GM18868 (cell line): ENCODE data around the gene ALPP.
"Not testable (repeated sequence)": the region's sequence is repeated elsewhere in the genome, so short reads cannot be mapped to it uniquely, and the experiment has no call there.

Experiments used
- ATAC-seq: cut with Tn5 transposase; IDR thresholded peaks from one replicate; pipeline ENCODE4 v1.9.1; 2021; ENCODE audit warnings: mild to moderate bottlenecking, moderate library complexity; ENCODE audit not compliant: unreplicated experiment

ALPP gene

DNA sequence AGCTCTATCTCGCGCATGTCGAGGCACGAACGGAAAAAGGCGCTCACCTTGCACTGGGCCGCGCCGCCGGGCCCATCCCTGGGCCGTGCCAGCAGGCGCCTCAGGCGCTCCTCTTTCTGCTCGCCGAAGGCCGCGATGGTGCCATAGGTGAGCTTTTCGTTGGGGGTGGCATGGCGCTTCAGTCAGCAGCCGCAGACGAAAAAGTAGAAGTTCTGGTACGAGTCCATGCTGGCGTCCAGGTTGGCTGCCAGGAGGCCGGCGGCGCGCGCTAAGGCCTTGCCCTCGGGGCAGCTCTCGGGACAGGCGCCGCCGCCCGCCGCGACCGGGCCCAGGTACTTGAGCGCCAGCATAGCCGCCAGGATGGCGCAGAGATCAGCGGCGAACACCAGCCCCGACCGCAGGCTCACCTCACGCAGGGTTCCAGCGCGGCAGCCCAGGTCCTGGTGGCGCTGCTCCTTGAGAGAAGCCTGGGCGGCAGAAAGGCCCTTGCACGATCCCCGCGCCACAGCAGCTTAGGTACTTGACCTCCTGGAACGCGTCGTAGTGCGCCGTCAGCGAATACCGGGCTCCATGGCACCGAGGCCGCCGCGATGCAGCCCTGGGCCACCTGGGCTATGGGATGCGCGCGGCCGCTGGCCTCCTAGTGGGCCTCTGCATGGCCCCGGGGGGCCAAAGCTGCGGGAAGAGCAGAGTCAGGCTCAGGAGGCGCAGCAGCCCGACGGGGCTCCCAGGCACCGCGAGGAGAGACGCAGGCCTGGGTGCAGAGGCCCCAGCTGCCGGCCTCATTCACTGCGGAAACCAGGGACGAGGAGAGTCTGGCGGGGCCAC is 40.9 kb downstream of the ALPP start:
- ATAC-seq = no peak

DNA sequence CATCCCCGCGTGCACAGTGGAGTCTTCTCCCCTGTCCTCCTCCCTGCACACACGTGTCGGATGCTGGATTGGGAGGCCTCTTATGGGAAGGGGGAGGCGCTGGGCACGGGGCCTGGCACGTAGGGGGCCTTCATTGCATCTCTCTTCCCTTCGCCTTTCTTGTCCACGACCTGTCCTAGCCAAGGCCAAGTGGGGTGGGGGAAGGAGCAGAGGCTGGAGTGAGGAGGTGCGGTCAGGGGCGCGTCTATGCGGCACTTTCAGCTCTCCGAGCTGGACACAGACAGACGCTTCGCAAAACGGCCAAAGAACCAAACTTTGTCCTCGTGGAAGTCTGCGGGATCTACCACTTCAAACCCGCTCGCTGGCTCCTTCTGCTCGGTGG is 41.5 kb downstream of the ALPP start:
- ATAC-seq = no peak

DNA sequence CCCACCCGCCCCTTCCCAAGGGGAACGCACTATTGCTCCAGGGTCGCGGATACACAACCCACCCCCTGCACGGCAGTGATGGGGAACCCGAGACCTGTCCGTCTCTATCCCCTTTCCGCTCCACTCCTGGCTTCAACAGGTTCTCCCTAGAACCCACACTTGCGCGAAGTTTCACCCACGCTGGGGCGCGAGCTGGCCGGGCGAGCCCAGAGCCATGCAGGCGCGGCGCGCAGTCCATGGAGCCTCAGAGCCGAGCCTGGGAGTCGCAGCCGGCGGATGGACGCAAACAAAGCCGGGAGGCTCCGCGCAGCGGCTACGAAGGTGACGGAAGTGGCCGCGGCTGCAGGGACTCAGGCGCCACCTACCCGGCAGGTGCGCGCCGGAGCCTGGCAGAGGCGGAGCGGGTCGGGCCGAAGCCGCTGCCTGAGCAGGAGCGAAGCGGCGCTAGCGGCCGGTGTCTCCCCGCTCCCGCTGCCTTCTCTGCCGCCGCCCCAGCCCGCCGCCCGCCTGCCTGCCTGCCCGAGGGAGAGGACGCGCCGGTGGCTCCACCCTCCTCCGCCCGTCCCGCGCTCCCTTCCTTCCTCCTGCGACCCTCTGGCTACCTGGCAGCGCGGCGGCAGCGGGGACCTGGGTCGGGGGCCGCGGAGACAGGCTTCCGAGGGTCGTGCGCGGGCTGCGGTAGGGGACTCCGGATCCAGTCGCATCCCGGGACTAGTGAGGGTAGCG is 42.1 kb downstream of the ALPP start:
- ATAC-seq = no peak

DNA sequence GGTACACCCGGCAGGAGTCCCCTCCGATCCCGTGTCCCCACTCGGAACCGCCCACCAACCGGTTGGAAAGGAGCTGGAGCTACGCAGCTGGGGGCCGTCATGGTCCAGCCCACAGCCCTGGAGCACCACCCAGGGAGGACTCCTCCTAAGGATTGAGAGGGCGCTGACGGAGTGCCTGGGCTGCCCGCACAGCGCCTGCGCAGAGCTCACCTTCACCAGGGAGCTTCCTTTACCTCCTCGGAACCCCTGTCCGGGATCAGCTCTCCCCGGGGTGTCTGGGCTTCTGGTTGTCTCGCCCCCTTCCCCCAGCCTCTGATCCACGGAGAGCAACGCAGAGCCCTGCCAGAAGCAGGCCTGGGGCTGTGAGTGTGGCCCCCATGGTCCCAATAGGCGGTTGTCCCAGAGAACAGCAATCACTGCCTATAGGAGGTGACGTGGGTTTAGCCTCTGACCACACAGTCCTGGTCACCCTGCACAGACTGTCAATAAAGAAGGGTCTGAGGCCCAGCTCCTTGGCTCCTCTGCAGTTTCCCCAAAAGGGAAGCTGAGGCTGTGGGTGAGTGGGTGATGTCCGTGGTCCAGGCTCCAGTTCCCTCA is 42.7 kb downstream of the ALPP start:
- ATAC-seq = no peak

DNA sequence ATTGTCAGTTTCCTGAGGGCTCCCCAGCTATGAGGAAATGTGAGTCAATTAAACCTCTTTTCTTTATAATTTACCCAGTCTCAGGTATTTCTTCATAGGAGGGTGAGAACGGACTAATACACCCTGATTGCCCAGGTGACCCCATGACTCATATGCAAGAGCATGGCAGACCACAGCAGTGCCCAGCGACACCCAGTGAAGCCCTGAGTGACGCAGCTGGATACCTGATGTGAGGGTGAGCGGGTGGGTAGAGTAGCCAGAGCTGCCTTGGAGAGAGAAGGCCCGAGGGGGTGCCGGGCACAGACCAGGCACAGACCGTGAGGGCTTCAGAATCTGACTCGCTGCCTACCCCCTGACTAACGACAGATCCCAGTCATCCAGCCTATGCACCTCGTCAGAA is 43.5 kb downstream of the ALPP start:
- ATAC-seq = no peak

DNA sequence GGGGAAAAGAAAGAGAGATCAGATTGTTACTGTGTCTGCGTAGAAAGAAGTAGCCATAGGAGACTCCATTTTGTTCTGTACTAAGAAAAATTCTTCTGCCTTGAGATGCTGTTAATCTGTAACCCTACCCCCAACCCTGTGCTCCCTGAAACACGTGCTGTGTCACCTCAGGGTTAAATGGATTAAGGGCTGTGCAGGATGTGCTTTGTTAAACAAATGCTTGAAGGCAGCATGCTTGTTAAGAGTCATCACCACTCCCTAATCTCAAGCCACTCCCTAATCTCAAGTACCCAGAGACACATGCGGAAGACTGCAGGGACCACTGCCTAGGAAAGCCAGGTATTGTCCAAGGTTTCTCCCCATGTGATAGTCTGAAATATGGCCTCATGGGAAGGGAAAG is 44.4 kb downstream of the ALPP start:
- ATAC-seq = not testable (repeated sequence)

DNA sequence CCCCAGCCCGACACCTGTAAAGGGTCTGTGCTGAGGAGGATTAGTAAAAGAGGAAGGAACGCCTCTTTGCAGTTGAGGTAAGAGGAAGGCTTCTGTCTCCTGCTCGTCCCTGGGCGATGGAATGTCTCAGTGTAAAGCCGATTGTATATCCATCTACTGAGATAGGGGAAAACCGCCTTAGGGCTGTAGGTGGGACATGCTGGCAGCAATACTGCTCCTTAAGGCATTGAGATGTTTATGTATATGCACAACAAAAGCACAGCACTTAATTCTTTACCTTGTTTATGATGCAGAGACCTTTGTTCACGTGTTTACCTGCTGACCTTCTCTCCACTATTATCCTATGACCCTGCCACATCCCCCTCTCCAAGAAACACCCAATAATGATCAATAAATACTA is 44.9 kb downstream of the ALPP start:
- ATAC-seq = not testable (repeated sequence)

DNA sequence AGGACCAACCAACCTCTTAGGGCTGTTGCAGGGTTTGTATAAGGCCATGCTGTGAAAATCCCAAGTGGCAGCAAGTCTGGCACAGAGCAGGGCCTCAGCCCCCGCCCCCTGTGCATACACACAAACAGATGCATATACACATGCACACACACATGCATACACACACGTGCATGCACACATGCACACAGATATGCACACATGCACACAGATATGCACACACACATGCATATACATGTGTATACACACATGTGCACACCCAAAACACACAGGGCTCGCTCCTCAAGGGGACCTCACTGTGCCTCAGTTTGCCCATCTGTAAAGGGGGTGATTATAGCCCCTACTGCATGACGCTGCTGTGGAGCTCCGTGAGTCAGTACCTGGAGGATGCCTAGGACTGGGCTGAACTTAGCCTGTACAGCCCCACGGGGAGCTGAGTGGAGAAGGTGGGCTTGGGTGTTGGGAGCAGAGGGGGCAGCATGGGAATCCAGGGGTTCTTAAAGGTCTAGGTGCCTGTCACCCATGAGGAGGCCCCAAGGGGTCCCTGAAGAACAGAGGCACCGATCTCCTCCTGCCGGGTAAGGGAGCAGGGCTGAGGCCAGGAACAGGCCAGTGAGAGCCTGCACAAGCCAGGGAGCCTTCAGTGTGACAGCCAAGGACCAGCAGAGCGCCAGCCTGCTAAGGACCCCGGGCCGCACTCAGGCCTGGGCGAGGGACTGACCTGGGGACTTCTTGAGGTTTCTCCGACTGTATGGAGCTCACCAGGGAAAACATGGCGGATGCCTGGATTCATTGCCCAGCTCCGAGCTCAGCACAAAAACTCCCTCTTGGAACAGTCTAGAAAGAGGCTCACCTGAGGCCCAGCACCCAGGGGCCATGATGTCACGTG is 53.4 kb downstream of the ALPP start:
- ATAC-seq = no peak
